ENCODE data around the gene TMEM184B.

- TF ChIP-seq CTCF (IDR thresholded peaks at IDR 0.05 in 2 of 3, conservative IDR thresholded peaks at IDR 0.05 in 1 of 3; ENCODE audit: control insufficient read depth in 2 of 3, extremely low read depth in 1 of 3, insufficient read depth in 1 of 3, low read depth in 3 of 3, low read length in 3 of 3) (no peak), POLR2AphosphoS5 (IDR thresholded peaks at IDR 0.05; ENCODE audit: low read length) (no peak), CHD1 (IDR thresholded peaks at IDR 0.05; ENCODE audit: low read depth, low read length) (no peak), SIN3A (IDR thresholded peaks at IDR 0.05; ENCODE audit: low read depth, low read length) (no peak)
Observed at GRCh38 chr22:38240734-38241252, 32.0 kb downstream of the TMEM184B start.

All from GM12878 (cell line).